ENCODE data around the gene MGRN1.

MGRN1 gene

GRCh38 chr16:4728676-4729075 is 104.0 kb downstream of the MGRN1 start:
- ATAC-seq, result no peak
- TF ChIP-seq ZNF70 (CRISPR knock-in tag; IDR thresholded peaks at IDR 0.05) (no peak), ZFP3 (CRISPR knock-in tag; IDR thresholded peaks at IDR 0.05) (no peak), TOX (CRISPR knock-in tag; IDR thresholded peaks at IDR 0.05; ENCODE audit: borderline replicate concordance) (no peak), SNAI2 (CRISPR knock-in tag; IDR thresholded peaks at IDR 0.05) (no peak), ZNF565 (CRISPR knock-in tag; conservative IDR thresholded peaks at IDR 0.05; ENCODE audit: low read depth) (no peak), GLIS3 (CRISPR knock-in tag; IDR thresholded peaks at IDR 0.05) (no peak), CSRNP3 (CRISPR knock-in tag; IDR thresholded peaks at IDR 0.05) (no peak), POU6F1 (CRISPR knock-in tag; IDR thresholded peaks at IDR 0.05; ENCODE audit: borderline replicate concordance, low read depth) (no peak)

GRCh38 chr16:4729876-4730275 is 105.2 kb downstream of the MGRN1 start:
- ATAC-seq, result no peak
- TF ChIP-seq OSR1 (CRISPR knock-in tag; IDR thresholded peaks at IDR 0.05) (no peak), ZFP30 (CRISPR knock-in tag; IDR thresholded peaks at IDR 0.05) (no peak), GLIS3 (CRISPR knock-in tag; IDR thresholded peaks at IDR 0.05) (no peak), PPARA (CRISPR knock-in tag; IDR thresholded peaks at IDR 0.05; ENCODE audit: borderline replicate concordance) (no peak), TSHZ2 (CRISPR knock-in tag; IDR thresholded peaks at IDR 0.05) (no peak), TOX (CRISPR knock-in tag; IDR thresholded peaks at IDR 0.05; ENCODE audit: borderline replicate concordance) (no peak), PATZ1 (CRISPR knock-in tag; IDR thresholded peaks at IDR 0.05; ENCODE audit: borderline replicate concordance) (no peak), ZNF565 (CRISPR knock-in tag; conservative IDR thresholded peaks at IDR 0.05; ENCODE audit: low read depth) (no peak), TCF4 (CRISPR knock-in tag; IDR thresholded peaks at IDR 0.05; ENCODE audit: borderline replicate concordance) (no peak), BACH2 (CRISPR knock-in tag; IDR thresholded peaks at IDR 0.05; ENCODE audit: borderline replicate concordance) (no peak), CSDC2 (CRISPR knock-in tag; IDR thresholded peaks at IDR 0.05) (no peak), ARNTL (CRISPR knock-in tag; IDR thresholded peaks at IDR 0.05; ENCODE audit: borderline replicate concordance, low read depth) (no peak), SNAI2 (CRISPR knock-in tag; IDR thresholded peaks at IDR 0.05) (no peak), CREB5 (CRISPR knock-in tag; IDR thresholded peaks at IDR 0.05; ENCODE audit: low read depth) (no peak), ESRRG (CRISPR knock-in tag; IDR thresholded peaks at IDR 0.05) (no peak), ZC3H10 (CRISPR knock-in tag; IDR thresholded peaks at IDR 0.05) (no peak), ZNF8 (CRISPR knock-in tag; IDR thresholded peaks at IDR 0.05) (no peak), ZFP3 (CRISPR knock-in tag; IDR thresholded peaks at IDR 0.05) (no peak), RARB (CRISPR knock-in tag; IDR thresholded peaks at IDR 0.05) (no peak)

- ATAC-seq, result no peak
- no peak for TF ChIP-seq SNAI2 (CRISPR knock-in tag; IDR thresholded peaks at IDR 0.05)
- TF ChIP-seq ZFP30 (CRISPR knock-in tag; IDR thresholded peaks at IDR 0.05), result no peak
- TF ChIP-seq CREB5 (CRISPR knock-in tag; IDR thresholded peaks at IDR 0.05; ENCODE audit: low read depth), result no peak
- TF ChIP-seq BACH2 (CRISPR knock-in tag; IDR thresholded peaks at IDR 0.05; ENCODE audit: borderline replicate concordance), result no peak
- TF ChIP-seq ZNF8 (CRISPR knock-in tag; IDR thresholded peaks at IDR 0.05), result no peak
- no peak for TF ChIP-seq GLIS3 (CRISPR knock-in tag; IDR thresholded peaks at IDR 0.05)
- no peak for TF ChIP-seq TSHZ2 (CRISPR knock-in tag; IDR thresholded peaks at IDR 0.05)
- no peak for TF ChIP-seq PATZ1 (CRISPR knock-in tag; IDR thresholded peaks at IDR 0.05; ENCODE audit: borderline replicate concordance)
These were observed 108.7 kb downstream of the MGRN1 start for GRCh38 chr16:4733211-4733742.

All from SK-N-SH treated with all-trans-retinoic acid at 6 μM for 48 hours (cell line).